SK-MEL-5 (cell line): ENCODE measurements around the gene ZCWPW1. TPM values are rescaled to one million over a fixed set of nuclear protein-coding genes. Genes with fewer than 3 reads are reported as not detected.

Experiments
- DNase-seq: peaks from one replicate; pipeline ENCODE4 v3.0.0-alpha.2; 2016; ENCODE audit warnings: low read depth, low spot score
- in situ Hi-C: cut with HindIII; loops from 2 replicates; pipeline ENCODE4 v1.10.0; 2016; ENCODE audit warnings: low sequenced_read_pairs, high pct_unique_total_duplicates, low pct_unique_long_range_greater_than_20kb
- total RNA-seq: library from RNA; depleted of rRNA; stranded (reverse); fragments of >200 nt; shearing (Covaris generic); gene quantifications from 2 replicates; pipeline ENCODE4 v1.2.3, GENCODE V29; 2014

The ZCWPW1 gene
- total RNA-seq, 1 experiment from 2014 or later, result 4.7 TPM

DNA sequence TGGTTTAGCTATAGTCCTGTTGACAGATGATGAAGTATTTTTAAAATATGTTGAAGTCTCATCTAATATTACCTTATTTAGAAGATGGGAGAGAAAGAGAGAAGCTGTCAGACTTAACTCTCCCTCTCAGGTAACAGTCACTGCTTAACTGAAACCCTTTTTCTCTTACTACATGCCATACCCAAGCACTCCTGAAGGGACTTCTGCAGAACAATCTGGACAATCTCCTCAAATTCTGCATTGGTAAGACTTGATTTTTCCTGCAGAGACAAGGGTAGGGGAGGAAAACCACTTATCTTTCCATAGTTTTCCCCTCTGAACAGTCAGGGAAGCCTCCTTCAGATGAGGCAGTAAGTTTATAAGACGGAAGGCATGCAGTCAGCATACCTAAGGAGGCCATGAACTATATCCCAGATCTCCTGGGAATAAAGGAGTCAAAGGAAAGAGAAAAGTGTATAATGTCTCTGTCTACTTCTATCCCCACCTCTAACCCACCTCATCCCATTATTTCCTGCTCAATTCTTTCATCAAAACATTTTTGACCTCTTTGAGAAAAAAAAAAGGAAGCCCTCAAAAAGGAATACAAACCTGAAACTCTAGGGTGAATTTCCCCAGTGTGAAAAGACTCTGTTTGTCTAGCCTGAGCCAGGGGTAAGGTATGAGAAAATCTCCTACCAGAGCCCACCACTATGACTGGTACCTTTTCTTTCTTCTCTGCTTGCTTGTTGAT is 9.4 kb downstream of the ZCWPW1 start:
- DNase-seq, result no peak
- in situ Hi-C loops, result no loop called here

DNA sequence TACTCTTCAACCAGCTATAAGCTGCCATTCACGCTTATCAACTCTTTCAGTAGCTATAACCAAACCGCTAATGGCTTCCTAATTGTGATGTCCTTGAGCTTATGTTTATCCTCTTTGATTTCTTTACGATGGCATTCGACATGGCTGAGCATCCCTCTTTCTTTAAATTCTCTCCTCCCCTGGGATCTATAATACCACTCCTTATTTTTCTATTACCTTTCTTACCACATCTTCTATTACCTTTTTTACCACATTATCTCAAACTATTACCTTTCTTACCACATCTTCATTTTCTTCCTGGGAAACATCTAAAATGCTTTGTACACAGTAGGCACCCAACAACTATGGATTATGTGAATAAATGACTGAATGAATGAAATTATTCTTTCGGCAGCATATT is 13.1 kb downstream of the ZCWPW1 start:
- in situ Hi-C loops, result no loop called here
- DNase-seq, result no peak

DNA sequence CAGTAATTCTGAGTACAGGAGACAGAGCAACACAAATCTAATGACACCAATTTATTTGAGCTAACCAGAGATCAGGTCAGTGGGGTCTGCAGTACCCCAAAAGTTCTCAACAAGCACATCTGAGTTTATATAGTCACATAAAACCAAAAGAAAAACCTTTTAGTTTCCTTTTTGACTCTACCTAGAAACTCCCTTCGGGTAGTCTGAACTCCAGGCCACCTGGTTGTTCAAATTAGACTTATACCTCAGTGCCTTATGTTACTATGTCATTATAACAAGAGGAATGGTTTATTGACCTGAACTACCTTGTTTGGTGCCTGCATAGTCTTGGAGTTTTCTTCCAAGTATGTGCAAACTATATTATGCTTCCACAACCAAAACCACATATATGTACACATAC is 14.6 kb downstream of the ZCWPW1 start:
- in situ Hi-C loops, result no loop called here
- DNase-seq, result no peak

DNA sequence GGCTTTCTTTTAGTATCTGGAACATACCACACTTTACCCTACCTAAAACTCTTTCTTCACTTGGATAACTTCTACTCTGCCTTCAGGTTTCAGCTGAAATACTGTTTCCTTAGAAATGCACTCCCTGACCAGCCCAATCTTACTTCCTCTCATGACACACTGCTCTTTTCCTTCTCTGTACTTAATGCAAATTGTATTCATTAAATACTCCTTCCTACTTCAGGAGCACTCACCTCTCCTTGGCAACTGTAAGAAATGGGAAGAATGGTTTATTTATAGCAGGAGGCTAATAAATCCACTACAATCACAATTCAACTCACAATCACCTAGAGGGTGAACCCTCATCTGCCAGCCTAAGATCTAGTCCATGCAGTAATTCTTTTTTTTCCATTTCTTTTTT is 15.2 kb downstream of the ZCWPW1 start:
- no peak for DNase-seq
- in situ Hi-C loops, result no loop called here

DNA sequence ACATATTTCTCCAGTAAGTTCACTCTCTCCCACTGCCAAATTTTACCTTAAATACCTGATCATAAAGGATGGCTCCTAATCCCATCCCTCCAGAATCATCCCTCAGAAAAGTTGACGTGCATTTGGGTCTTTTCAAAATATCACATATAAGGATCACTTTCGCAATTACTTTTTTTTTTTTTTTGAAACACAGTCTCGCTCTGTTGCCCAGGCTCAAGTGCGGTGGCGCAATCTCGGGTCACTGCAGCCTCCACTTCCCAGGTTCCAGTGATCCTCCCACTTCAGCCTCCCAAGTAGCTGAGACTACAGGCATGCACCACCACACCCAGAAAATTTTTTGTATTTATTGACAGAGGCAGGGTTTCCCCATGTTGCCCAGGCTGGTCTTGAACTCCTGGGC is 17.4 kb downstream of the ZCWPW1 start:
- in situ Hi-C loops, result no loop called here
- DNase-seq, result no peak

DNA sequence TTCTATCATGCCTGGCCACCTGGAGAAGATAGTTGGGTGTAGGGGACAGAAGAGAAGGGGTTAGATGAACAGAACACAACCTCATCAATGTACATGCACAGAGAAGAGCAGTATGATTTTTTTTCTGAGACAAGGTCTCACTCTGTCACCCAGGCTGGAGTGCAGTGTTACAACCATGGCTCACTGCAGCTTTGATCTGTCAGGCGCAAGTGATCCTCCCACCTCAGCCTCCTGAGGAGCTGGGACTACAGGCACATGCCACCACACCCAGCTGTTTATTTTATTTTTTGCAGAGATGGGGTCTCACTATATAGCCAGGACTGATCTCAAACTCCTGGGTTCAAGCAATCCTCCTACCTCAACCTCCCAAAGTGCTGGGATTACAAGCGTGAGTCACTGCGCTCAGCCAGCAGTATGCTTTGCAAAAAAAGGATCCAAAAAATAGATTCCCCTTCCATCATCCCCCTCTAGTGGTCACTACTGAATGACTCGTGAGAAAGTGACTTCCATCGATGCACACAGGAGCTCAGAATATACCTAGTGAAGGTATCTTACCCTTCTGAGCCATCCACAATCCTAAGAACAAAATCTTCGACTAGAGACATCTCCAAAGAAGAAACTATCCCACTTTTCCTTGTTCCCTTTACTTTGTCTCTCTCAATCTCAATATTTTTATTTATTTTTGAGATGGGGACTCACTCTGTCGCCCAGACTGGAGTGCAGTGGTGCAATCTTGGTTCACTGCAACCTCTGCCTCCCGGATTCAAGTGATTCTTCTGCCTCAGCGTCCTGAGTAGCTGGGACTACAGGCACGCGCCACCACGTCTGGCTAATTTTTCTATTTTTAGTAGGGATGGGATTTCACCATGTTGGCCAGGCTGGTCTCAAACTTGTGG is 21.0 kb downstream of the ZCWPW1 start:
- peak; percentile 83 for DNase-seq

DNA sequence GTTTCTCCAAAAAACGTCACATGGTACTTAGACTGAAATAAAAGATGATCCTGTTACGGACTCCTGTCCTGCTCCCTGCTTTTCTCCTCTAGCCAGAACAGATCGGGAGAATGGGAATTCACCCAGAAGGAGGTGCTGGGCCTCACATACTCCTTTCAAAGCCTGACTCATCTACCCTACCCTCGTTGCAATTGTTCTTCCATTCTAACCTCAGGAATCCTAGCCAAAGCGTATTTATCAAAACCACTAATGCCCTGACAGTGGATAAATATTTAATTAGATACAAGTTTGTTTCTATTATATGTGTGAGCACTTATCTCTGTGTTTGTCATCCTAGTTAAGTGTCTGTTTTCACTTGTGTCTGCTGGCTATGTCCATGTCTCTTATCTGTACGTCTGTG is 21.7 kb downstream of the ZCWPW1 start:
- in situ Hi-C loops, result no loop called here
- DNase-seq, result no peak

More for the DNA sequence above, 21.0 kb downstream of the ZCWPW1 start:
- in situ Hi-C loops, result no loop called here

DNA sequence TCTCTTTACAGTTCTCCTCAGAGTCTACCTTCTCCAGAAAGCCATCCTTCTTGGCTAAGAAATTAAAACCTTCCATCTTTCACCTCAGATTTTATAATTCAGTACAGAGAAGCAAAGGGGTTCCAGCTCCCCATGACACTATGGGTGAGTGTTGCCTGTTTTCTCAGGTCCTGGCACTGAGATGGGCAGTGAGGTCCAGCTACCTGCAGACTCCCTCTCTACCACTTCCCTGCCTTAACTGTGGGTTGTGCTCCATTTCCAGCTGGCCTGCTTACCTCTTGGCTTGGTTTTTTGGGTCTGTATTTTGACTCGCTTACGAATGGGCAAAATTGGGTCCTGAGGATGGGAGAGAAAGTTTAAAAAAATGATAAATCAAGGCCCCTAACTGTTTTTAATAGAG is 26.3 kb downstream of the ZCWPW1 start:
- no peak for DNase-seq
- in situ Hi-C loops, result no loop called here

DNA sequence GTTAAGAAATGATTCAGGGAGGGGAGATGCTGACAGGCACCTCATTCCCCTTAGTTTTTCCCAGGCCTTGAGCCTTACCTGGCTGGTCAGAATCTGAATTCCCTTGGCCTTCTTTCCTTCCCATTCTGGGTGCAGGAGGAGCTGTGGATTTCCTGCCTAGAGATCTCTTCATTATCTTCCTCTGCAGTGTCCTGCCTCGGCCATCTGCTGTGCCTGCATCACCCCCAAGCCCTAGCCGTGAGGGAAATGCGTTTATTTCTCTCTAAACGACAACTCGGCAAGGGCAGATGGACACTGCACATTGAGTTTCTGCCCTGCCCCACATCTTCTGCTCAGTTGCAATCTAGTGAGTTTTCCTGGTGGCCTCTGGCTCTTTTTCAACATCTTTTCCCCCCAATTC is 26.7 kb downstream of the ZCWPW1 start:
- in situ Hi-C loops, result no loop called here
- DNase-seq, result no peak

DNA sequence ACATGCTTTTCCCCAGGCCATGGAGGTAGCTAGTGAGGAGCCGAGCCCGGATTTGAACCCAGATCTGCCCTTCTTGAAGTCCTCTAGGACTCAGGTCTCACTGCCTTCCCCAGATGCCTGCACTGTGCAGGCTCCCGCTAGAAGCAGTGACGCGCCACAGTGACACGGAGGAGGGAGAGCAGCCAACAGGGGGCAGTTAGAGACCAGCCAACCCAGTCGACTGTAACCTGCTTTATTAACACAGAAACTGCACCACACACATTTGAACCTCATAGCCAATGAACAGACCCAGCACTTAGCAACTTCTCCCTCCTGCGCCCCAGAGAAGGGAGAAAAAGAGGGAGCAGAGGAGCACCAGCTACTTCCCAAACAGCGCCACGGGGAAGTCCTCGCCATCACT is 27.8 kb downstream of the ZCWPW1 start:
- in situ Hi-C loops, result no loop called here
- peak; percentile 42 for DNase-seq

DNA sequence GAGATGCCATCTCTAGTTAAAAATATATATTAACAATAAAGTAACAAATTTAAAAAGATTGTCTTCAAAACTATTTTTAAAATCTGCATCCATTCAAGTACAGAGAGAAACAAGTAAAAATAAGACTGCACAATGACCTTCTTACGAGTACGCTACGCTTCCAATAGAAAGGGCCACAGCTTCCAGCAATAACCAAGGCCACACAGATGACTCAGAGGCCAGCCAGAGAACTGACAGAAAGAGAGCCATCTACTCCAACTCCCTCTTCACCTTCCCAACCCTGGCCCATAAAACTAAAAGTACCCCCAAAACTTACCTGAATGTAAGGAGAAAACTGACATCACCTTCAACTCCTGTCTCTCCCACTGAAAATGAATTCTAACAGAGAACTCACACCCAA is 28.5 kb downstream of the ZCWPW1 start:
- in situ Hi-C loops, result no loop called here
- no peak for DNase-seq

DNA sequence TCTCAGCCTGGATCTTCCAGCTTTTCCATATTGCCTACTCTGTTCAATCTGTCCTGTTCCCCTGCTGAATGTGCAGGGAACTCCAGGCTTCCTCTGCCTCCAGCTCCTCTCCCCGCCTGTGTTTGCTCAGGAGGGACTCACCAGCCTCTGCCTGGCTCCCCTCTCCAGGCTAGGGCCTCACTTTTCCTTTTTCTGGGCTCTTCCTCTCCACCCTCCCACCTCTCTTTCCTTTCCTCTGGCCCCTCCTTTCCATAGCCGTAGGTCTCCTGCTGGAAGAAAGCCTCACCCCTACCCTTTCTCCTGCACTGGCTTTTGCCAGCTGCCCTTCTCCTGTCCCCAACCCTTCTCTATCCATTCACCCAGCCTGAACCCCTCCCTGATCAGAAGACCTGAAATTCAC is 30.3 kb downstream of the ZCWPW1 start:
- no peak for DNase-seq
- in situ Hi-C loops, result no loop called here

DNA sequence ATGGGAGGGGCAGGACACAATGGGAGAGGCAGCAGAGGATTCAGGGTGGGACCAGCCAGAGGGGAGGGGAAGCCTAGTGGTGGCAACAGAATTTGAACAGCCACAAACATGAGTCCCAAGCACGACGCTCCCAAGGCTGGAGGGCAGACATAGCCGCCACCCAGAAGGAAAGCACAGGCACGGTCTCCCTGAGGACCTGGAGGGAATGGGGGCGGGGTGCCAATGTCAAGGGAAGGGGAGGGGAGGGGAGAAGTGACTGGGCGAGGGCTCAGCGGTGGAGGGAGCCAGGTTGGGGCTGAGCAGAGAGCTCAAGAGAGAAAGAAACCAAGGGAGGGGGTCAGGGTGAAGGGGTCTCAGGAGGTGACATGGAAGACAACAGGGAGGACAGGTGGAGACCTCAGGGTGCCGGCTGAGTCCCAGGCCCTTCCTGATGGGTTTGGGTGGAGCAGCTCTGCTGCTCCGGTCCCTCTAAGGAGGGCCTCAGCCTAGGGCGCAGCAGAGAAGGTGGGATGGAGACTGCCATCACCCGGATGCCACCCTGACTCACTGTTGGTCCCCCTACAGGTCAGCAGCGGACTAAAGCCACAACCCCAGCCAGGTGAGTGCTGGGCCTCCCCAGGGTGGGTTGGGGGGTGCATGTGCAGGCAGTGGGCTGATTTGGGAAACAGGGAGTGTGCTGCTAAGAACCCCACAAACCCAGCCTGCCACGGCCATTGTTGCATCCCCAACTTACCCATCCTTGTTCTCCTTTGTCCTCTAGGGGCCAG is 31.0 kb downstream of the ZCWPW1 start:
- no peak for DNase-seq
- in situ Hi-C loops, result no loop called here

DNA sequence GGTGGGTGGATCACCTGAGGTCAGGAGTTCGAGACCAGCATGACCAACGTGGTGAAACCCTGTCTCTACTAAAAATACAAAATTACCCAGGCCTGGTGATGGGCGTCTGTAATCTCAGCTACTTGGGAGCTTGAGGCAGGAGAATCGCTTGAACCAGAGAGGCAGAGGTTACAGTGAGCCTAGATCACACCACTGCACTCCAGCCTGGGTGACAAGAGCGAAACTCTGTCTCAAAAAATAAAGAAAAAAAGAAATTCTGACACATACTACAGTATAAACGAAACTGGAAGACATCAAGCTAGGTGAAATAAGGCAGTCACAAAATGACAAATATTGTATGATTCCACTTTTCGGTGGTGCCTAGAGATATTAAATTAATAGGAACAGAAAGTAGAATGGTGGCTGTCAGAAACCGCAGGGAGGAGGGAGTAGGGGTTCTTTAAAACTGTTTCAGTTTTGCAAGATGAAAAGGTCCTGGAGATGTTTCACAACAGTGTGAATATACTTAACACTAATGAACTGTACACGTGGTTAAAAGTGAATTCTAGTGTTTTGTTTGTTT is 32.0 kb downstream of the ZCWPW1 start:
- in situ Hi-C loops, result no loop called here

DNA sequence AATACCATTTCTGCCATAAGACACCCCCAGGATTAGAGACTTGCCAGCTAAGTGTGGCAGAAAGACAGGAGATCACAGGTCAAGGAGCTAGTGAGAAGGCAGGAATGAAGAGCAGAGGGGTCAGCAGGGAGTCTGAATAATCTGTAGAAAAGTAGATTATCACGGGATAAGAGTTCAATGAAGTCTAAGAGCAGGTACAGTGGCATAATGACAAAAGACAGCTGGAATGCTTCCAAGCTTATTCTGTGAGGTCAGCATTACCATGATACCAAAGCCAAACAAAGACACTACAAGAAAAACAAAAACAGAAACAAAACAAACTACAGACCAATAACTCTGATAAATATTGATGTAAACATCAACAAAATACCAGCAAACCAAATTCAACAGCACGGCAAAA is 34.4 kb downstream of the ZCWPW1 start:
- in situ Hi-C loops, result no loop called here
- no peak for DNase-seq

More for the DNA sequence above, 32.0 kb downstream of the ZCWPW1 start:
- no peak for DNase-seq

DNA sequence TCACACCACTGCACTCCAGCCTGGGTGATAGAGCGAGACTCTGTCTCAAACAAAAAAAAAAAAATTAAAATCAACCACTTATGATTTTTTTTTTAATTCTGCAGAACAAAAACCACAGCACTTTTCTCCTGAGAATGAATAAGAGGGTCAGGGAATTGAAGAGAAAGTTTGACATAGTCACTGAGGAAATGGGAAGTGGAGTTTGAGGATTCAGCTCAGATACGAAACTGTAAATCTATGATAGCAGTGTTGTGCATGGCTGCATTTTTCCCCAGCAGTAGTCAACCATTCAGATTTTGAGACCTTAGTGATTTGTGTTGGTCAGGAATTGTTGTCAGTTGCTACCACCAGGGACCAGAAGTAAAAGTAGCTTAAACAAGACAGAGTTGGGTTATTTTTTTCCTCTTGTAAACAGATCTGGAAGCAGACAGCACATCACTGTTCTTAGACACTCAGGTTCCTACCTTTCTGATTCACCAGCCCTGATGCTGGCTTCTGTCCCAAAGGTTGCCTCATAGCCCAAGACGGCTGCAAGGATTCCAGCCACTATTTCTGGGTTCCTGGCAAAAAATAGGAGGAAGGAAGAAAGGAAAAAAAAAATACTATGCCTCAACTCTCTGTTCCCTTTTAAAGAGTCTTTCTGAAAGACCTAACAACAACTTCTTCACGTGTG is 35.1 kb downstream of the ZCWPW1 start:
- DNase-seq, result no peak
- in situ Hi-C loops, result no loop called here

DNA sequence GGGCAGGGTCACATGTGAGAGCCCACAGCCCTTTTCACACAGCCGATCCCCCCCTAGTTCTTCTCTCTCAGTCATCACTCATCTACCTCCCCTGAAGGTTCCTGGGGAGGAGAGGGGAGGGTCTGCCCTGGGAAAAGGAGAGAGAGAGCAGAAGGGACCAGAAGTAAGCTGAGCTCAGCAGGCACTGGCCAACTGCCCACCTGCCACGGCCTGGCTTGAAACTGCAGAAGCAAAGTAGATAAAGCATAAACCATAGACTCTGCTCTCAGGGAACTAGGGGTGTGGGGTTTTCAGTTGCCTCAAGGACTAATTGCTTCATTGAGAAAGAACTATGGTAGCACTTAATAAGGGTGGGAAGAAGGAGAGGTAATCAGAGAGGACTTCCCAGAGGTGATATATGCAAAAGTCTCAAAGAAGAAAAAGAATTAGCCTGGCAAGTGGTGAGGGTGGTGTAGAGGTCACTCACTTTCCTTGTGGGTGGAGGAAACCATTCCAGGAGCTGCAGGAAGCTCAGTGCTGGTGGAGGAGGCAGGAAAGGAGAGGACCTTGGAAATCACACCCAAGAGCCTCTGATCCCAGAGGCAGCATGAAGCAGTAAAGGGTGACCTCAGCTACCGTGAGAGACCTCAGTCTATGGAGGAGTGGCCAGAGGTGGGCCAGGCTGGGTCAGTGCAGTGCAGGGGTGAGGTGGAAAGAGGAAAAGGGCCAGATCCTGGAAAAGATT is 38.1 kb downstream of the ZCWPW1 start:
- in situ Hi-C loops, result no loop called here
- DNase-seq, result no peak
